Gastroesophageal sphincter (tissue), 3 donors: ENCODE results near the gene GNG2.

Source experiments
- POLR2A ChIP-seq, 2 donors: fragments of 450-650 bp; IDR thresholded peaks; one replicate each; pipeline ENCODE4 v1.6.1; 2017; ENCODE audit warnings: antibody characterized with exemption in 2 of 2, mild to moderate bottlenecking in 2 of 2, moderate library complexity in 1 of 2
- TF ChIP-seq, protein P1 (sequence below), 4 experiments: fragments of 200-600 bp in 2 of 4; fragments of 450-650 bp in 2 of 4; sonication (generic) in 1 of 4; IDR thresholded peaks; one replicate each; pipeline ENCODE4 v1.5.1; 2017 to 2019; ENCODE audit warnings: antibody characterized with exemption in 4 of 4, mild to moderate bottlenecking in 2 of 4, moderate library complexity in 2 of 4

DNA sequence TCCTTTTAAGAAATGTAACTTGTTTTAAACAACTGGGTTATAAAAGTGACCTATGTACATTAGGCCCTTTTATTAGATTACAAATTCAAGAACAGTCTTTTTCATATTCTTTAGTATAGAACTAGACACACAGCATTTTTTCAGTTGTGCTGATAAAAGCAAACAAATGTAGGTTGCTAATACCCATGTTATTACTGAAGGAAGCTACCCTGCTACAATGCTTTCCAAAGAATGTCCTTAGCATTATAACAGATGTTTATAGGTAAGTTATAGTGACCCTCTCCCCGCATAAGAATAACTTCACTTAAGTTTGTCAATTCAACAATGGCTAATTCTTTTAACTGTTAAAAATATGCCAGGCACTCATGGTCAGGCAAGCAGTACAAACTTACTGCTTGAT is 146.8 kb downstream of the GNG2 start:
- no peak for TF ChIP-seq POLR2A (IDR thresholded peaks at IDR 0.05)
- TF ChIP-seq, protein P1, sequence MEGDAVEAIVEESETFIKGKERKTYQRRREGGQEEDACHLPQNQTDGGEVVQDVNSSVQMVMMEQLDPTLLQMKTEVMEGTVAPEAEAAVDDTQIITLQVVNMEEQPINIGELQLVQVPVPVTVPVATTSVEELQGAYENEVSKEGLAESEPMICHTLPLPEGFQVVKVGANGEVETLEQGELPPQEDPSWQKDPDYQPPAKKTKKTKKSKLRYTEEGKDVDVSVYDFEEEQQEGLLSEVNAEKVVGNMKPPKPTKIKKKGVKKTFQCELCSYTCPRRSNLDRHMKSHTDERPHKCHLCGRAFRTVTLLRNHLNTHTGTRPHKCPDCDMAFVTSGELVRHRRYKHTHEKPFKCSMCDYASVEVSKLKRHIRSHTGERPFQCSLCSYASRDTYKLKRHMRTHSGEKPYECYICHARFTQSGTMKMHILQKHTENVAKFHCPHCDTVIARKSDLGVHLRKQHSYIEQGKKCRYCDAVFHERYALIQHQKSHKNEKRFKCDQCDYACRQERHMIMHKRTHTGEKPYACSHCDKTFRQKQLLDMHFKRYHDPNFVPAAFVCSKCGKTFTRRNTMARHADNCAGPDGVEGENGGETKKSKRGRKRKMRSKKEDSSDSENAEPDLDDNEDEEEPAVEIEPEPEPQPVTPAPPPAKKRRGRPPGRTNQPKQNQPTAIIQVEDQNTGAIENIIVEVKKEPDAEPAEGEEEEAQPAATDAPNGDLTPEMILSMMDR (IDR thresholded peaks at IDR 0.05), result no peak
